GM12874 (cell line): ENCODE data around the gene WDR76.

Source experiments
- TF ChIP-seq, protein P1 (sequence below): IDR thresholded peaks from 2 replicates; pipeline ENCODE4 v1.5.1; 2011; ENCODE audit warnings: low read depth, mild to moderate bottlenecking, control low read depth, low read length, moderate library complexity; ENCODE audit not compliant: insufficient read depth

WDR76 gene

DNA sequence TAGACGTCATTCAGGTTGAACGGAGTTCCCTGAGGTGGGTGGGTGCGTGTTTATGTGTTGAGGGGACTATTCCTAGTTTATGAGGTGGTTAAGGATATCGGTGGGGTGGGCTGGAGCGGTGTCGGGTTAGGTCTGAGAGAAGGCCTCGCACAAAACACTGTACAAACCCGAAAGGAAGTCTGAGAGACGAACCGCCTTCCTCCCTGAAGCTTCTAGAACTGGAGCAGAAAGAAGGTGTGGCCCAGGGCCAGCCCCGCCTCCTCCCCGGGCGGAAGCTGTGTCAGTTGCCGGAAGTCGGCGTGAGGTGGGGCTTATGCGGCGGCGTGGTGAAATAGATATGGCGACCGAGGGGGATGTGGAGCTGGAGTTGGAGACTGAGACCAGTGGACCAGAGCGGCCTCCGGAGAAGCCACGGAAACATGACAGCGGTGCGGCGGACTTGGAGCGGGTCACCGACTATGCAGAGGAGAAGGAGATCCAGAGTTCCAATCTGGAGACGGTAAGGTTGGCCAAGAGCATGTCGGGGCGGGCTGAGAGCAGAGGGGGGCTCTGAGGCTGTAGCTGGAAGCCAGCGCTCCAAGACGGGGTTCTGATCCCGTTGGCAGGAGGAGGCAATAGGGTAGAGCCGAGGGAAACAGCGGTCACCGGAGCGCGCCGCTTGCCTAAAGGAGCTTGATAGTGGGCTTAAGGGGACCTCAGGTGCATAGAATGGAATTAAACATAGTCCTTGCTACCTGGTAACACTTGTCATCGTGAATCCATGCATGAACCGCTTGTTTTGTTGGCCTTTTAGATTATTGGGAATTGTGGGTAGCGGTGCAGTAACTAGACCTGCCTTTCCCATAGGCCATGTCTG lies 26.3 kb upstream of the WDR76 start, which contains the start of gene HYPK:
TSS of gene HYPK (plus strand) at position 314 of the 856 bp plus-strand sequence. CDS start at position 338, 24 bp downstream.
- TF ChIP-seq, protein P1, sequence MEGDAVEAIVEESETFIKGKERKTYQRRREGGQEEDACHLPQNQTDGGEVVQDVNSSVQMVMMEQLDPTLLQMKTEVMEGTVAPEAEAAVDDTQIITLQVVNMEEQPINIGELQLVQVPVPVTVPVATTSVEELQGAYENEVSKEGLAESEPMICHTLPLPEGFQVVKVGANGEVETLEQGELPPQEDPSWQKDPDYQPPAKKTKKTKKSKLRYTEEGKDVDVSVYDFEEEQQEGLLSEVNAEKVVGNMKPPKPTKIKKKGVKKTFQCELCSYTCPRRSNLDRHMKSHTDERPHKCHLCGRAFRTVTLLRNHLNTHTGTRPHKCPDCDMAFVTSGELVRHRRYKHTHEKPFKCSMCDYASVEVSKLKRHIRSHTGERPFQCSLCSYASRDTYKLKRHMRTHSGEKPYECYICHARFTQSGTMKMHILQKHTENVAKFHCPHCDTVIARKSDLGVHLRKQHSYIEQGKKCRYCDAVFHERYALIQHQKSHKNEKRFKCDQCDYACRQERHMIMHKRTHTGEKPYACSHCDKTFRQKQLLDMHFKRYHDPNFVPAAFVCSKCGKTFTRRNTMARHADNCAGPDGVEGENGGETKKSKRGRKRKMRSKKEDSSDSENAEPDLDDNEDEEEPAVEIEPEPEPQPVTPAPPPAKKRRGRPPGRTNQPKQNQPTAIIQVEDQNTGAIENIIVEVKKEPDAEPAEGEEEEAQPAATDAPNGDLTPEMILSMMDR = no peak

- TF ChIP-seq, protein P1 = no peak
These were observed 18.3 kb upstream of the WDR76 start for GRCh38 chr15:43808435-43808950.

GRCh38 chr15:43808960-43809678 lies 17.7 kb upstream of the WDR76 start:
- TF ChIP-seq, protein P1 = no peak

GRCh38 chr15:43821505-43821904 lies 5.3 kb upstream of the WDR76 start:
- TF ChIP-seq, protein P1 = no peak

GRCh38 chr15:43824302-43825246 lies 2.2 kb upstream of the WDR76 start, which contains the start of gene MFAP1:
Gene MFAP1 (minus strand): TSS chr15:43824690. CDS start chr15:43824569, 121 bp downstream.
- TF ChIP-seq, protein P1 = no peak

DNA sequence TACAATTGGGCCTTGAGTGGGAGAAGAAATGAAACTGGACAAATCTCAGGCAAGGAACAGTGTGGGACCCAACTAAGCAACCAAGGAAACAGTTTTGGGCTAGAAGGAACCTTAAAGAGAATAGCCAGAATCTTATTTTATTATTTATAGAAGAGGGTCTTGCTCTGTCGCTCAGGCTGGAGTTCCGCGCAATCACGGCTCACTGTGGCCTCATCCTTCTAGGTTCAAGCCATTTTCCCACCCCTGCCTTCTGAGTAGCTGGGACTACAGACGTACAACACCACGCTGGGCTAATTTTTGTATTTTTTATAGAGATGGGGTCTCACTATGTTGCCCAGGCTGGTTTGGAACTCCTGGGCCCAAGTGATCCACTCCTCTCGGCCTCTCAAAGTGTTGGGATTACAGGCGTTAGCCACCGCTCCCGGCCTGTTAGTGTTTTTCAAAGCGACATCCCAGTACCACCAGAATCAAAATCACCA lies 734 bp upstream of the WDR76 start:
- TF ChIP-seq, protein P1 = no peak
